Motor neuron (in vitro differentiated cells): ENCODE measurements around the gene CACFD1. TPM values are rescaled to one million over a fixed set of nuclear protein-coding genes. Genes with fewer than 3 reads are reported as not detected.

Experiments
- ATAC-seq, 8 experiments: fragments of 200-7000 bp; cut with Tn5 transposase; replicated peaks in 6 of 8; 2 replicates each; pipeline ENCODE4 v1.8.0; 2021; ENCODE audit warnings: mild to moderate bottlenecking in 8 of 8, moderate library complexity in 8 of 8
- H3K27ac ChIP-seq, 2 donors: fragments of 250-450 bp; sonication (Bioruptor Pico); 2 replicates each; pipeline ENCODE4 v1.9.0; 2021; ENCODE audit warnings: antibody characterized with exemption in 2 of 2, mild to moderate bottlenecking in 2 of 2, moderate library complexity in 1 of 2
- H3K4me1 ChIP-seq, 2 donors: fragments of 250-450 bp; sonication (Bioruptor Pico); replicated peaks in 1 of 2; 2 replicates each; pipeline ENCODE4 v1.6.1; 2021; ENCODE audit warnings: antibody characterized with exemption in 2 of 2, mild to moderate bottlenecking in 2 of 2, moderate library complexity in 1 of 2
- H3K4me3 ChIP-seq, 5 donors: fragments of 250-450 bp; sonication (Bioruptor Pico); 2 replicates each; pipeline ENCODE4 v1.9.0; 2021; ENCODE audit warnings: antibody characterized with exemption in 5 of 5, mild to moderate bottlenecking in 5 of 5, moderate library complexity in 4 of 5
- WGBS, 10 experiments: fragments of 450-650 bp; shearing (Covaris generic); methylation state at CpG; one replicate each; pipeline ENCODE4 v1.0.0; 2022; 5-methylcytosine and 5-hydroxymethylcytosine counted together
- in situ Hi-C, 9 experiments: fragments of 400-800 bp; cut with MboI; loops; one replicate each; pipeline ENCODE4 v1.15.0; 2021; ENCODE audit warnings: low sequenced_read_pairs in 9 of 9, low pct_unique_long_range_greater_than_20kb in 2 of 9; ENCODE audit not compliant: unreplicated experiment in 9 of 9
- total RNA-seq, 8 experiments: library from RNA; unstranded; fragments of 300-600 nt; gene quantifications; 2 replicates each; pipeline versions ENCODE4 v1.2.3 to v1.2.4, GENCODE V29; 2022

The CACFD1 gene
- total RNA-seq, 8 experiments from 2014 or later, result 8.5 to 32.0 (median 21.2) TPM

DNA sequence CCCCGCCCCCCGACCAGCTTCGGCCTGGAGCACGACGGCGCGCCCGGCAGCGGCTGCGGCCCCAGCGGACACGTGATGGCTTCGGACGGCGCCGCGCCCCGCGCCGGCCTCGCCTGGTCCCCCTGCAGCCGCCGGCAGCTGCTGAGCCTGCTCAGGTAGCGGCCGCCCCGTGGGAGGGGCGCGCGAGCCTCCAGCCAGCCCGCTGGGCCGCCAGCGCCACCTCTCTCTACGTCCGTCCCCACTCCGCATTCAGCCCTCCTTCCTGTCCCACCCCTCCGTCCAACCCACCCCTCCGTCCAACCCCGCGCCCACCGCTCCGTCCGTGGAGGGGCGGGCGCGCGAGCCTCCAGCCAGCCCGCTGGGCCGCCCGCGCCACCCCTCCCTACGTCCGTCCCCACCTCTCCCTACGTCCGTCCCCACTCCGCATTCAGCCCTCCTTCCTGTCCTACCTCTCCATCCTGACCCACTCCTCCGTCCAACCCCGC lies 31.1 kb upstream of the CACFD1 start:
- in situ Hi-C loops, result no loop called here
- Histone ChIP-seq H3K4me3 (peak overlapping the region in 2 of 5 donors; percentile 2 to 13), H3K4me1 (no peaks in the 10 kb centered on the region), H3K27ac (no peak overlapping the region)
- peak; percentile 75 to 91 (median 88) for ATAC-seq
- no CpG with 5 or more reads among the region's 57 CpGs for WGBS, 10 experiments

DNA sequence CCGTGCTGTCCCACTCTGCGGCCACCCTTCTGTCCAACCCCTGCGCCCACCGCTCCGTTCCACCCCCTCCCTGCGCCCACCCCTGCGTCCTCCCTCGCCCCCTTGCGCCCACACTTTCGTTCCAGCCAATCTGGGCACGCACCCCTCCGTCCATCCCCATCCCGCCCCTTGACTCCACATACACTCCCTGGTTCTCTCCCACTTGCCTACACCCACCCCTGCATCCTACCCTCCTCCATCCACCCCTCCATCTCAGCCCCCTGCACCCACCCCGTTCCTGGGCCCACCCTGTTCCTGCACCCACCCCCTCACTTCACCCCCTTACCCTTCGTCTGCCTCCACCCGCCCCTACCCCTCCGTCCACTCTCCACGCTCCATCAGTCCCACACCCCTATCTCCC lies 30.6 kb upstream of the CACFD1 start:
- no peak overlapping the region for H3K4me3 ChIP-seq
- WGBS, 10 experiments, result no CpG with 5 or more reads among the region's 18 CpGs
- in situ Hi-C loops, result no loop called here

DNA sequence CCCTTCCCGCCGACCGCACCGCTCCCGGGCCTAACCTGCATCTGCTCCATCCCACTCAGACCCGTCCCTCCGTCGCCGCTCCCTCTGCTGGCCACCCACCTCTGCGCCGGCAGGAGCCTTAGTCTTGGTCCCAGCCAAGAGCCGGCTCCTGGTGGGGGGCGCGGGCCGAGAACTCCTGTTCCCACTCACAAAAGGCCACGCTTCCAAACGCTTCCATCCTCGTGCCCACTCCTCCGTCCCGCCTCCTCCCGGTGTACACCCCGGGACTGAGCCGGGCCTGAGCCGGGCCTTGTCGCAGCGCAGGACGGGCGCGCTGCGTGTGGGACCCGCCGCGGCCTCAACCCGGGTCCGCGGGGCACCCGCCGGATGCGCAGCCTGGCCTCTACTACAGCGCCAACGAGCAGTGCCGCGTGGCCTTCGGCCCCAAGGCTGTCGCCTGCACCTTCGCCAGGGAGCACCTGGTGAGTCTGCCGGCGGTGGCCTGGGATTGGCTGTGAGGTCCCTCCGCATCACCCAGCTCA lies 30.1 kb upstream of the CACFD1 start:
- Histone ChIP-seq H3K4me1 (no peaks in the 10 kb centered on the region), H3K4me3 (no peak overlapping the region), H3K27ac (no peak overlapping the region)
- 19 to 100% methylated on average over 1 to 12 of the region's 49 CpGs; no CpG with 5 or more reads in 8 of the 10 experiments for WGBS, 10 experiments
- ATAC-seq, result peak; percentile 14 to 70 (median 34)
- in situ Hi-C loops, result no loop called here

More for the DNA sequence above, 30.6 kb upstream of the CACFD1 start:
- H3K27ac ChIP-seq, result no peak overlapping the region
- H3K4me1 ChIP-seq, result no peaks in the 10 kb centered on the region
- ATAC-seq, result peak in 4 of 8 experiments; percentile 11 to 32 (median 17)

DNA sequence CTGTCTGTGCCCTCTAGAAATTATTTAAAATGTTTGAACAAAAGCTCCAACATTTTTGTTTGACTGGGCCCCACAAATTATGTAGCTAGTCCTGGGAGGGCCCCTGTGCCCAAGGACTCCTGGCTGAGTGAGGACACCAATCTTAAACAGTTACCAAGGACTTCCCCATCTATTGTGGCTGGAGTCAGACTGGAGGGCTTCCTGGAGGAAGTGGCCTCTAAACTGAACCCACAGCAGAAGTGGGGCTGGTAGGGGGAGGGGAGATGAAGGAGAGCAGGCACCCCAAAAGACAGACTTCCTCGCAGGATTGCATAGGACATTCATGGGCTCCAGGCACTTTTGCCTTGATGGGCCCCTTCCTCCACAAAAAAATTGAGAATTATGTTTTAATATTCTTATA lies 29.5 kb upstream of the CACFD1 start:
- H3K27ac ChIP-seq, result no peak overlapping the region
- 100% methylated on average over 1 of the region's 1 CpG; no CpG with 5 or more reads in 9 of the 10 experiments for WGBS, 10 experiments
- H3K4me1 ChIP-seq, result no peaks in the 10 kb centered on the region
- in situ Hi-C loops, result no loop called here
- H3K4me3 ChIP-seq, result no peak overlapping the region
- ATAC-seq, result no peak

DNA sequence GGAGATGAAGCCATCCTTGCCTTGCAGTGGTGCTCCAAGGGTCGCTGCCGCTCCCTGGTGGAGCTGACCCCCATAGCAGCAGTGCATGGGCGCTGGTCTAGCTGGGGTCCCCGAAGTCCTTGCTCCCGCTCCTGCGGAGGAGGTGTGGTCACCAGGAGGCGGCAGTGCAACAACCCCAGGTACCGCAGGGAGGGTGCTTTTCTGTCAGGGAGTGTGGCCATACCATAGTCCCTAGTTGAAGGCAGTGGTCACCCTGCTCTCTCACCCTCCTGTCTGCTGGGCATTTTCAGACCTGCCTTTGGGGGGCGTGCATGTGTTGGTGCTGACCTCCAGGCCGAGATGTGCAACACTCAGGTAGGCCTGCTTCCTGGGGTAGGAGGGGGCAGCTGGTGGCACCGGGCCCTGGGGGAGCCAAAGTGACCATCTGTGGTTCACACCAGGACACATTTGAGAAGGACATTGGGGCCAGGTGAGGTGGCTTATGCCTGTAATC lies 26.4 kb upstream of the CACFD1 start:
- Histone ChIP-seq H3K4me1 (no peaks in the 10 kb centered on the region), H3K4me3 (no peak overlapping the region), H3K27ac (no peak overlapping the region)
- WGBS, 10 experiments, result 40 to 80% (median 67%) methylated on average over 1 to 6 of the region's 11 CpGs; no CpG with 5 or more reads in 6 of the 10 experiments
- in situ Hi-C loops, result no loop called here
- no peak for ATAC-seq

DNA sequence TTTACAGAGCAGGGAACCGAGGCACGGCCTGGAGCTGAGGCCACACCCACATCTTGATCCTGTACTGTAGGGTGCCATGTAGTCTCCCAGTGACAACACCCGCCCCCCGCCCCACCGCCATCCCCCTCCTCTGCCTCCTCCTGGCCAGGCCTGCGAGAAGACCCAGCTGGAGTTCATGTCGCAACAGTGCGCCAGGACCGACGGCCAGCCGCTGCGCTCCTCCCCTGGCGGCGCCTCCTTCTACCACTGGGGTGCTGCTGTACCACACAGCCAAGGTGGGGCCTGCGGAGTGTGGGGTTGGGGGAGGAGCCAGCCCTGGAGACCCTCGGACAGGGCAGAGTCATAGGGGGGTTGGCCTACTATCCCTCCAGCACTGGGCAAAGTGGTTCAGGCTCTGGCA lies 23.1 kb upstream of the CACFD1 start:
- in situ Hi-C loops, result no loop called here
- H3K4me3 ChIP-seq, result no peak overlapping the region
- H3K27ac ChIP-seq, result no peak overlapping the region
- no peaks in the 10 kb centered on the region for H3K4me1 ChIP-seq
- 80 to 90% methylated on average over 1 to 2 of the region's 16 CpGs; no CpG with 5 or more reads in 8 of the 10 experiments for WGBS, 10 experiments
- ATAC-seq, result no peak

DNA sequence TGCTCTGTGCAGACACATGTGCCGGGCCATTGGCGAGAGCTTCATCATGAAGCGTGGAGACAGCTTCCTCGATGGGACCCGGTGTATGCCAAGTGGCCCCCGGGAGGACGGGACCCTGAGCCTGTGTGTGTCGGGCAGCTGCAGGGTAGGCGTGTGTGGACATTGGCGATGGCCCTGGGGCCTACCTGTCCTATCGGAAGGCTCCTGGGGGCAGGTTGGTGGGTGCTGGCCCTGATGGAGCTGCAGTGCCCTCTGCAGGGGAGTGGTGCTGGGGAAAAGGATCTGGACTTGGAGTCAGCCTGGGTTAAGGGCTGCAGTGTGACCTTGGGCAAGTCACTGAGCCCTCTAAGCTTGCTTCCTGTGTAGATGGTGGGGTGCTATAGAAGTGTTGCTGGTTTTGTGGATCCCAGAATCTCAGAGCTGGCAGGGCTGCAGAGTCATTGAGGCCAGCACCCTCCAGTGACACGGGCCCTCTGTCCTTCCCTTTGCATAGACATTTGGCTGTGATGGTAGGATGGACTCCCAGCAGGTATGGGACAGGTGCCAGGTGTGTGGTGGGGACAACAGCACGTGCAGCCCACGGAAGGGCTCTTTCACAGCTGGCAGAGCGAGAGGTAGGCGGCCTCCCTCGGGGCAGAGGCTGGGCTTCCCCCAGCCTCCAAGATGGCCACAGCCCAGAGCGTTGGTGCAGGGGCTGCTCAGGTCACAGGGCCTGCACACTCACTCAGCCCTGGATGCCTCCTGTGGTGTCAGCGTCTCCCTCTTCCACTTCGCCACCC lies 21.8 kb upstream of the CACFD1 start:
- no peak overlapping the region for H3K27ac ChIP-seq
- WGBS, 10 experiments, result 40 to 100% (median 71%) methylated on average over 1 to 6 of the region's 20 CpGs; no CpG with 5 or more reads in 4 of the 10 experiments
- peak in 1 of 8 experiments; percentile 50 for ATAC-seq
- no peak overlapping the region for H3K4me3 ChIP-seq
- in situ Hi-C loops, result no loop called here
- H3K4me1 ChIP-seq, result no peaks in the 10 kb centered on the region

DNA sequence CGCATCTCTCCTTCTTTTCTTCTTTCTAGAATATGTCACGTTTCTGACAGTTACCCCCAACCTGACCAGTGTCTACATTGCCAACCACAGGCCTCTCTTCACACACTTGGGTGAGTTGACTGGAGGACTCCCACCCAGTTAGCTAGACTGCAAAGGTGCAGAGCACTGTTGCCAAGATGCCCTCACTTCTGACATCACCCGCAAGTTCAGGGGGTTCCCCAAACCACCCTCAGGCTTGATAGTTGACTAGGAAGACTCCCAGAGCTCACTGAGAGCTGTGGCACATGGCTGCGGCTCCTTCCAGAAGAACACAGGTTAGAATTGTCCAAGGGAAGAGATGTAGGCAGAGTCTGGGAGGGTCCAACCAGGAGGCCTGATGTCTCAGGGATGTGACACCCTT lies 20.4 kb upstream of the CACFD1 start:
- no peak overlapping the region for H3K27ac ChIP-seq
- ATAC-seq, result no peak
- H3K4me1 ChIP-seq, result no peaks in the 10 kb centered on the region
- no peak overlapping the region for H3K4me3 ChIP-seq
- in situ Hi-C loops, result no loop called here
- 66 to 100% (median 95%) methylated on average over 1 to 3 of the region's 4 CpGs; no CpG with 5 or more reads in 3 of the 10 experiments for WGBS, 10 experiments

DNA sequence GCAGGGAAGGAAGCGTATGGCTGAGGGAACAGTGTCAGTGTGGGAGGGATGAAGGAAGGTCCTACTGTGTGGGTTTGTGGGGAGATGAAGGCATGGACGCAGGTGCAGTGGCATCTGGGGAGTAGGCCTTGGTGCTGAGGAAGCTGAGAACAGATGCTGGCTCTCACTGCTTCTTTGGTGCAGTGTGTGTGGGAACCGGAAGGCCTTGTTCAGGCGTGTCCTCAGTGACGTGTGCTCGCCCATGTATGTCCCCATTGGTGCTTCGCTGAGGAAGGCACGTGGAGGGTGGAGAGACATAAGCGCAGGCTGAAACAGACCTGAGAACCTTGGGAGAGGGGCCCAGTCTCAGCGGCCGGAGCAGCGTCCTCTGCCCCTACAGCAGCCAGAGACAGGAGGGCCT lies 18.9 kb upstream of the CACFD1 start:
- WGBS, 10 experiments, result 79 to 100% (median 84%) methylated on average over 1 to 5 of the region's 12 CpGs; no CpG with 5 or more reads in 4 of the 10 experiments
- no peaks in the 10 kb centered on the region for H3K4me1 ChIP-seq
- H3K27ac ChIP-seq, result no peak overlapping the region
- in situ Hi-C loops, result no loop called here
- H3K4me3 ChIP-seq, result no peak overlapping the region
- no peak for ATAC-seq

DNA sequence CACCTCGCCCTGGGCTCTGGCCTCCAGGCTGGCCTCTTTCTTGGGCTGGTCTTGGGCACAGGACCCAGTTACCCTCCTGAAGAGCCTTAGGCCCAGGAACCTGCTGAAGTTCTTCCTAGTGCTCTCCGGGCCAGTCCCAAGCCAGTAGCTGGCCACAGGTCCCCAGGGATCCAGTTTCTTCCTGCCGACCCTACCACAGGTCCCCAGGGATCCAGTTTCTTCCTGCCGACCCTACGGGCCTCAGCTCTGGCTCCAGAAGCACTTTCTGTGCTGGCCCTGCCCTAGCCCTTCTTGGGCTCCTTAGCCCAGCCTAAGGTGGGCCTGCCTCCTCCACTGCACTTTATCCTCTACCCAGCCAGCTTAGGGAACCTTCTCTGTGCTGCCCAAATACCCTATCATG lies 18.2 kb upstream of the CACFD1 start:
- Histone ChIP-seq H3K4me1 (no peaks in the 10 kb centered on the region), H3K27ac (no peak overlapping the region), H3K4me3 (no peak overlapping the region)
- in situ Hi-C loops, result no loop called here
- ATAC-seq, result no peak
- WGBS, 10 experiments, result 30 to 100% (median 50%) methylated on average over 1 to 3 of the region's 5 CpGs; no CpG with 5 or more reads in 4 of the 10 experiments

DNA sequence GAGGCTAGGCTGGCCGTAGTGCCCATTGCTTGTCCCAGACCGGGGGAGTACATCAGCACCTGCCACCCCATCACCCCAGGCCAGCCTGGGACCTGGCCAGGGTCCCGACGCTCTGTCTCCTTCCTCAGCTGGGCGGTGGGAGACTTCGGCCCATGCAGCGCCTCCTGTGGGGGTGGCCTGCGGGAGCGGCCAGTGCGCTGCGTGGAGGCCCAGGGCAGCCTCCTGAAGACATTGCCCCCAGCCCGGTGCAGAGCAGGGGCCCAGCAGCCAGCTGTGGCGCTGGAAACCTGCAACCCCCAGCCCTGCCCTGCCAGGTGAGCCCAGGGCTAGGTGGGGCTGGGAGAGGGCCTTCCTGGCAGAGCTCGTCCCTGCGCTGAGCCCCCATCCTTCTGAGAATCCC lies 16.5 kb upstream of the CACFD1 start:
- 0 to 90% (median 75%) methylated on average over 1 to 2 of the region's 15 CpGs; no CpG with 5 or more reads in 6 of the 10 experiments for whole genome bisulfite sequencing, 10 experiments

DNA sequence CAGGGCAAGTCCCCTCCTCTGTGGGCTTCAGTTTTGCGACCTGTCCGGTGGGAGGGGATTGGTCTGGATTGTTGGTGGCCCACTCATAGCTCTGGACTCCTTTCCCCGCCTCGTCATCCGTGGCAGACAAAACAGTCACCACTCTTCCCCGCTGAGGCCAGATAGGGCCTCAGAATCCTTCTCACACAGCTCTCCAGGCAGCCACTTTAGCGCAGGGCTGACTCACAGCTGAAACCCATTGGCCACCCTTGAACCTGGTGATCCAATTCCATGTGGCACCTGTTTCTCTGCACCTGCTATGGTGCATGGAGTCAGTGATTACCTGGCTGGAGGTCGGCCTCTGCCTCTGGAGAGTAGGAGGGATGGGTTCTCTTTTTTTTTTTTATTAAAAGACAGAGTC lies 15.8 kb upstream of the CACFD1 start:
- in situ Hi-C loops, result no loop called here
- WGBS, 10 experiments, result 25 to 56% methylated on average over 4 to 5 of the region's 8 CpGs; no CpG with 5 or more reads in 8 of the 10 experiments
- ATAC-seq, result no peak
- Histone ChIP-seq H3K27ac (no peak overlapping the region), H3K4me1 (no peaks in the 10 kb centered on the region), H3K4me3 (no peak overlapping the region)

More for the DNA sequence above, 16.5 kb upstream of the CACFD1 start:
- no peaks in the 10 kb centered on the region for H3K4me1 ChIP-seq
- no peak overlapping the region for H3K4me3 ChIP-seq
- in situ Hi-C loops, result no loop called here
- ATAC-seq, result no peak
- no peak overlapping the region for H3K27ac ChIP-seq

DNA sequence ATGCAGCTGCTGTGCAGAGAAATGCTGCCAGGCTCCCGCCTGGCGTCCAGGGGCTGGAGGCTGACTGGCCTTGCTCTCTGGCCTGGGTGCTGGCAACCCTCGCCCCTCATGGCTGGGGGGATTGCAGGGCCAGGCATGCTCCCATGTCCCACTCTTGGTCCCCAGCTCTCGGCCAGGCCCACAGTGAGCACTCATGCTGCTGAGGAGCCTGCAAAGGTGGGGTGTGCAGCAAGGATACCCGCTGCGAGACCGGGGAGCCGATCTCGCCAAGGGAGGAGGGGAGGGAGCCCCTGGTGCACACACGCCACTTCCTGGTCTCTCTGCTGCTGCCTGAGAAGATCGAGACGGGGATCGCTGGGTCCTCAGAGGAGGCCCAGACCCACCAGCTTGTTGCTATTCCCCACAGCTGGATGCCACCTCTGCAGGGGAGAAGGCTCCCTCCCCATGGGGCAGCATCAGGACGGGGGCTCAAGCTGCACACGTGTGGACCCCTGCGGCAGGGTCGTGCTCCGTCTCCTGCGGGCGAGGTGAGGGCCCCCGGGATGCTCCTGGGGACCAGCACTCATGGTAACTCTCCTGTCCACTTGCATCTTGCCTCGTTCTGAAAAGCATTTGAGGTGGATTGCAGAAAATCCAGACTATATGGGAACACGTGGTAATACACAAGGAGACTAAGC lies 14.3 kb upstream of the CACFD1 start:
- no peak for ATAC-seq
- no peaks in the 10 kb centered on the region for H3K4me1 ChIP-seq
- H3K4me3 ChIP-seq, result no peak overlapping the region
- 0 to 87% (median 50%) methylated on average over 1 to 6 of the region's 23 CpGs; no CpG with 5 or more reads in 3 of the 10 experiments for WGBS, 10 experiments
- in situ Hi-C loops, result no loop called here
- no peak overlapping the region for H3K27ac ChIP-seq
